GM19455 (cell line): ENCODE data around the gene ARHGAP15.
"Not testable (repeated sequence)": the region's sequence is repeated elsewhere in the genome, so short reads cannot be mapped to it uniquely, and the experiment has no call there.

Experiments
- ATAC-seq: cut with Tn5 transposase; IDR thresholded peaks from one replicate; pipeline ENCODE4 v1.9.1; 2021; ENCODE audit not compliant: unreplicated experiment

ARHGAP15 gene

GRCh38 chr2:143522699-143523098, 393.5 kb downstream of the ARHGAP15 start:
- no peak for ATAC-seq

- no peak for ATAC-seq
Measured at GRCh38 chr2:143524119-143524553, 394.9 kb downstream of the ARHGAP15 start.

- no peak for ATAC-seq
Measured at GRCh38 chr2:143524559-143525401, 395.6 kb downstream of the ARHGAP15 start.

- ATAC-seq = no peak
Measured at GRCh38 chr2:143525402-143525860, 396.2 kb downstream of the ARHGAP15 start.

GRCh38 chr2:143526498-143526897, 397.3 kb downstream of the ARHGAP15 start:
- ATAC-seq = no peak

GRCh38 chr2:143528021-143528420, 398.8 kb downstream of the ARHGAP15 start:
- no peak for ATAC-seq

- ATAC-seq = no peak
Measured at GRCh38 chr2:143529118-143529720, 400.0 kb downstream of the ARHGAP15 start.

GRCh38 chr2:143530758-143531157, 401.5 kb downstream of the ARHGAP15 start:
- no peak for ATAC-seq

- no peak for ATAC-seq
Measured at GRCh38 chr2:143532061-143532460, 402.8 kb downstream of the ARHGAP15 start.

- no peak for ATAC-seq
Measured at GRCh38 chr2:143533846-143534245, 404.6 kb downstream of the ARHGAP15 start.

GRCh38 chr2:143535802-143536201, 406.6 kb downstream of the ARHGAP15 start:
- no peak for ATAC-seq

GRCh38 chr2:143541899-143542298, 412.7 kb downstream of the ARHGAP15 start:
- not testable (repeated sequence) for ATAC-seq

- ATAC-seq = no peak
Measured at GRCh38 chr2:143545059-143545948, 416.1 kb downstream of the ARHGAP15 start.

- no peak for ATAC-seq
Measured at GRCh38 chr2:143545949-143546255, 416.7 kb downstream of the ARHGAP15 start.

GRCh38 chr2:143548032-143548431, 418.8 kb downstream of the ARHGAP15 start:
- ATAC-seq = no peak

- ATAC-seq = no peak
Measured at GRCh38 chr2:143550500-143550899, 421.3 kb downstream of the ARHGAP15 start.

- ATAC-seq = no peak
Measured at GRCh38 chr2:143551971-143552650, 422.9 kb downstream of the ARHGAP15 start.

- ATAC-seq = peak; percentile 75
Measured at GRCh38 chr2:143553261-143553660, 424.0 kb downstream of the ARHGAP15 start.

GRCh38 chr2:143558665-143559064, 429.4 kb downstream of the ARHGAP15 start:
- ATAC-seq = no peak

- ATAC-seq = no peak
Measured at GRCh38 chr2:143559147-143559546, 429.9 kb downstream of the ARHGAP15 start.

GRCh38 chr2:143560724-143561123, 431.5 kb downstream of the ARHGAP15 start:
- ATAC-seq = no peak
